GM18498 (cell line): ENCODE results near the gene CD6.
"Not testable (repeated sequence)": the region's sequence is repeated elsewhere in the genome, so short reads cannot be mapped to it uniquely, and the experiment has no call there.

ENCODE experiments used
- ATAC-seq: cut with Tn5 transposase; IDR thresholded peaks from one replicate; pipeline ENCODE4 v1.9.1; 2021; ENCODE audit warnings: mild to moderate bottlenecking, moderate library complexity; ENCODE audit not compliant: unreplicated experiment

The CD6 gene

DNA sequence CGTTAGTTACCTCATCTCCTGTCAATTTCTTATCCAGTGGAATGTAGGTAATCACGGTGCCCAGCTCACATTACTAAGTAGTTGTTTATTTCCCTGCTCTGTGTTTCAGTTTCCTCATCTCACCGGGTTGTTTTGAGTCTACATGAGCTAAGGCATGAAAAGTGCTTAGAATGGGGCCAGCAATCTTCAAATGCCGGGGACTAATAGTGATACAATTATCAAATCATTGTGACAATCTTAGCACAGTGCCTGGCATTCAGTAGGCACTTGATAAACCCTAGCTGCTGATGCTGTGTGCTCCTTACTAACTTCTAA, 77.5 kb downstream of the CD6 start:
- no peak for ATAC-seq

DNA sequence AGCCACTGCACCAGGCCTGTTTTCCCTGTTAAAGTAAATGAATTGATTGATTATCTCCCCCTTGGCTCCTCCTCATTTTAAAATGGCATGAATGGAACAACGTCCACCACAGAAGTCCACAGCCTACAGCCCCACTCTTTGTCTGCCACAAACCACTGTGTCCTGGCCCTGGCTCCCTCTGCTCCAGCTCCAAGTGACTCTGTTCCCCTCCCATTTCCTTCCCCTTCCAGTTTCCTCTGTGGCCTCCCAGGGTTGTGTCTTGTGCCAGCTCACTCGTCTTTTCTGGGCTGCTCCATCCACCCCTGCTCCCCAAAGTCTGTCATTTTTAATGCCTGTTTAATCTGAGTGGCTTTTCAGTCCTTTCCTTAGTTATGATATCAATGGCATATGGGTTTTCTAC, 78.4 kb downstream of the CD6 start:
- no peak for ATAC-seq

DNA sequence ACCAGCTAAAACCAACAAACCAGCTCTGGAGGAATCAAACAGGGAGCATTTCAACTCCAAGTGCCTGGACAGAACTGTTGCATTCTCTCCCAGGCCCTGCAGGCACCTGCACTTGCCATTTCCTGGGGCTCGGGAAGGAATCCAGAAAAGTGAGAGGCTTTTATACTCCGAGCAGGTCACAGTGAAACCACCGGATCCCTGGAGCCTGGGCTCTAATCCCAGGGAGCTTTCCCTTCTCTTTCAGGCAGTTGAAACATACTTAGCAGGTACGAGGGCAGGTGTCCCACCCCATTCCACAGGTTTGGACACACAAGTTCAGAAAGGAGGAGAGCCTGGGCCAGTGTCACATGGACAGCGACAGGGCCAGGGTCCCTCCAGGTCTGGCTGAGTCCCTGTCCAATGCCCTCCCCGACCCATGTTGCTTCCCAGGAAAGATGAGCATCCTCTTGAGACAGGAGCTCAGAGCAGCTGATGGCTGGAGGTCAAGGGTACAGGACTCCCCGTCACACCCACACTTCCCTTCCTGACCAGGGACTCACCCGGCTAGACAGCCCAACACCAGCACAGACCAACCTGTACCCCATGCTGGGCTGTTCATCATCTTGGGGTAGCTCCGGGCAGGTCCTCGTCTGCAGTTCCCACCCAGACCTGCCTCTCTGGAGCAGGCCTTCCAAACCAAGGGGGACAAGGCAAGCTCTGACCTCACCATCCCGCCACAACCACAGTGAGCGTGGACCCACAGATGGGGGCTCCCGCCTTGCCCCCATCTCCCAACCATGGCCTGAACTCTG, 80.9 kb downstream of the CD6 start:
- ATAC-seq: no peak

DNA sequence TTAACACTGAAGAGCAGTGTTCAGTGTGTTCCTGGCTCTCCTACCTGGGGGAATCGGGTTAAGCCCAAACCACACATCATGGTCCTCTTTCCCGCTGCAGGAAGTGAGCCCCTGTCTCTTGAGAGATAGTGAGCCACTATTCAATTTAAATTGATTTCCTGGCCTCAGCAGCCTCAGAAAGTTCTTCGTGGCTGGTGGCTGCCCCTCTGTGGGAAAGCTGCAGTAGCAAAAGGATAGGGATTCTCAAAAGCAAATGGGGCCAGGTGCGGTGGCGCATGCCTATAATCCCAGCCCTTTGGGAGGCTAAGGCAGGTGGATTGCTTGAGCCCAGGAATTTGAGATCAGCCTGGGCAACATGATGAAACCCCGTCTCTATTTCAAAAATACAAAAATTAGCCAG, 81.7 kb downstream of the CD6 start:
- ATAC-seq: no peak

DNA sequence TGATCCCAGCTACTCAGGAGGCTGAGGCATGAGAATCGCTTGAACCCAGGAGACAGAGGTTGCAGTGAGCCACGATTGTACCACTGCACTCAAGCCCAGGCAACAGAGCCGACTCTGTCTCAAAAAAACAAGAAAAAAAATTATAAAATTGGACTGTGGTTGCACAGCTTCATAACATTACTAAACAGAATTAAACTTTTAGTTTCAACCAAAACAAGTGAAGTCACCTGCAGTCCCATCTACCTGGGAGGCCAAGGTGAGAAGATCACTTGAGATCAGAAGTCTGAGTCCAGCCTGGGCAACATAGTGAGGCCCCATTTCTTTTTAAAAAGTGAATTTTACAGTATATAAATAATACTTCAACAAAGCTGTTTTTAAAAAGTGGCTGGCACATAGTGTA, 83.0 kb downstream of the CD6 start:
- ATAC-seq: no peak

DNA sequence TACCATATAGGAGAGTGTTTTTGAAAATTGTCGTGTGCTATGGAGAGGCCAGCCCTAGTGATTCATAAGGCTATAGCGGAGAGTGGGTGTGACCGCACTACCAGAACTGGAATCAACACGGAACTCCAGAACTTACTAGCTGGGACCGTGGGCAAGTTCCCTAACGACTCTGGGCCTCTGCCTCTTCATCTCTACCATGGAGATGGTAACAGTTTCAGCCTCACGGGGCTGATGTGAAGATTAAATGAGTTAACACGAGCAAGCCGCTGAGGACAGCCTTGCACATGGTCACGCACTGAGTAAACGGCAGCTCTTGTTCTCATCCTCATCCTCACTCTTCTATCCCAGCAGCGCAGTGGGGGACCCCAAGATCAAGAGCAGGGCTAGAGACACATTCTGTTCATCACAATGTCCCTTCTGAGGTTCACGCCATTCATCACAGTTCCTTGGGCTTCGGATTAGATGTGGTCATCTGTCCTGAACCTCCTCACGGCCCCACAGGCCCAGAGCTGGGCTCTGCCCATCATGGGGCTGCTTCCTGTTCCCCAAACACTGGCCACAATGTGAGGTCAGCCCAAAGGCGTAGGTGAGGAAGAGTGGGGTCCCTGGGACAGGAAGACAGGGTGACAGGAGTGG, 83.6 kb downstream of the CD6 start:
- no peak for ATAC-seq

DNA sequence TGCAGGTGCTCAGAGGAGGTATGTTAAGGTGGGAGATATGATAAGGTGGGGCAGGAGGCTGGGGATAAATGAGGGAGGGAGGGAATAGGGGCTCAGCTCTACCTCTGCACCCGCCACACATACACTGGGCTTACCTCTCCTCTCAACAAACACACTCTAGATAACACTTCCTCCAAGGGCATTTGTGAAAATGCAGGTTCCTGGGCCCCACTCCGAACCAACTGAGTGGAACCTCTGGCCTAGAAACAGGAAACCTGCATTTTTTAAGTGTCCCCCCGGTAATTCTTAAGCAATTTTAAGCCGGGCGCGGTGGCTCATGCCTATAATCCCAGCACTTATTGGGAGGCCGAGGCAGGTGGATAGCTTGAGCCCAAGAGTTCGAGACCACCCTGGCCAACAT, 84.3 kb downstream of the CD6 start:
- ATAC-seq: no peak

DNA sequence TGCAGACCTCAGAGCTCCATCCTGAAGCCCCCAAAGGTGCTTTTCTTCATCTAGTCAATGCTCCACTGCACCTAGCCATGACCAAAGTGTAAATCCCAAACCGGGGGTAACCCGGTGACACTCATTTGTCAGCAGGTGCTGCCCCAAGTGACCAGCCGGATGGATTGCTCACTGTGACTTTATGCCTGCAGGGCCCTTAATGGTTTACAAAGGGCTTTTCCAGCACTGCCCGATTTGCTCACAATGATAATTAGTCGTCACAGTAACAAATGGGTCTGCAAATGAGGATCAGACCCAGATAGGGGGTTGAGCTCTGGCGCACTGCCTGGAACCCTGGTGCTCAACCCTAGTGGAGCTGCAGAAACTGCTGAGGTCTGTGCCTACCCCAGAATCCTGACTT, 85.1 kb downstream of the CD6 start:
- ATAC-seq: no peak

DNA sequence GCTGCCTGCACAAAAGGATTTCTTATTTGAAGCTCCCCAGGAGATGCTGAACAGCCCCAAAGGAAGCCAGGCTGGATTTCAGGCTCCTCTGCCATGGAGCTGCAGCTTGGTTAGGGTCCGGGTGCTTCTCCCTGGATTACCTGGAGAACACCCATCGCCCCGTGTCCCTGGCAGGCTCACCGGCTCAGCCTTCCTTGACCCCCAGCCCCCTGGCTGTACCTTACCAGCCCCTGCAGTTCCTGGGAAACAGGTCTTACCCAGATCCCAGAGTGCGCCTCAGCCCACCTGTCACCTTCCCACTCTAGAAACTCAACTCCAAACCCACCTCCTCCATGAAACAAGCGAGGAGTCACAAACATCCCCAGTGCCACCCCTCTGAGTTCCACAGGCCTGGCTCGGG, 85.5 kb downstream of the CD6 start:
- no peak for ATAC-seq

DNA sequence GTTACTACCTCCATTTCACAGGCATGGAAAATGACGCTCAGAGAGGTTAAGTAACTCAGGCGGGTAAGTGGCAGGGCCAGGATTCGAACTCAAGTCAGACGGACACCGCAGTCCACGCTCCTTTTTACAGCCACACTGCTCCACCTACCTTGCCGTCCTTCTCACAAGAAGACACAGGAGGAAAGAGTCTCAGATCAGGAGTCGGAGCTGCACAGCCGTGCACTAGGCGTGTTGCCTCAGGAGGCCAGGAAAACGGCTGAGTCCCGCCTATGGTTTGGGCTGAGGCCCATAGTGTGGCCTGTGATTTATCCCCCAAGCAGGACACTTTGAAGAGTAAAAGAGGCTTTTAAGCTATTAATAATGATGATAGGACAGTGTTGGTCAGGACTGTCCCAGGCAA, 86.1 kb downstream of the CD6 start:
- no peak for ATAC-seq

DNA sequence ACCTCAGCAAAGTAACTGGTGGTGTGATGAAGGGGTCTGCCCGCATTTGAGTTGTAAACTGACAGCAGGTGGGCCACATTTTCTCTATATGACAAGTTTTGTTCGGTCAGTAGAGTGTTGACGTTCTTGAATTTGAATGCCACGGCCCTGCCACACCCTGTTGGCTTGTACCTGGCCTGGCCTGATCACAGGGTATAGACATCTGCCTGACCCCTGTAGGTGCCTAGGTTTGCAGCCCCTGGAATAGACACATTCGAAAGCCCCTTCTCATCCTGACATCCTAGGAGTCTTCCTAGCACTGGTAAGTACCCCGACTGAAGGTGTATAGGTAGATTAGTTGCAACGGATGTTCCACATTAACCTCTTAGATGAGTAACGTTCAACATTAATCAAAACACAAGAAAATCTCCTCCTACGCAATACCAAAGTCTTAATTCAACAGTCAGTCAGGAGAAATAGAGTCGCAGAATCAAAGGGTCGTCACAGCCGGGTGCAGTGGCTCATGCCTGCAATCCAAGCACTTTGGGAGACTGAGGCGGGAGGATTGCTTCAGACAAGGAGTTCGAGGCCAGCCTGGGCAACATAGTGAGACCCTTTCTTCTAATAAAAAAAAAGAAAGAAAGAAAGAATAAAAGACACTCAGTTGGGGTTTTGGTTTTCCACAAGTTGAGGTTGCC, 87.2 kb downstream of the CD6 start:
- ATAC-seq: no peak

DNA sequence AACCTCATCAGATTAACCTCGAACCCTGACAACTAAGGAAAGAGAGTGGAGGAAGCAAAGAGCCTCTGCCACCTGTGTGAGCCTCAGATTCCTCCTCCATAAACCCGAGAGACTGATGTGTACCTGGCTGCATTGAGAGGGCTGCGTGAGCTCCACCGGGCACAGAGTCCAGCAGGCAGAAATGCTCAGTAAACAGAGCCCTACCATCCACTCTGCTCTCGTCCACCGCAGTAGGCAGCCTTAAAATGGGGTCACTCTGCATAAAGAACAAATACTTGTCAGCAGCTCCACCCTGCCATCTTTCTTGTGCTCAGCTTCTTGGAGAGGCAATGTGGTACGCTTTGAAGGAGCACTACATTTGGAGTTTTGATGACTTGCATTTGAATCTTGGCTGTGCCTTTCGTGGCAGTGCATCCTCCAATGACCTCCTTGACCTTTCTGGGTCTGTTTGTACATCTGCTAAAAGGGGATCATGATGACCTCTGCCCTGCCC, 87.8 kb downstream of the CD6 start:
- no peak for ATAC-seq

DNA sequence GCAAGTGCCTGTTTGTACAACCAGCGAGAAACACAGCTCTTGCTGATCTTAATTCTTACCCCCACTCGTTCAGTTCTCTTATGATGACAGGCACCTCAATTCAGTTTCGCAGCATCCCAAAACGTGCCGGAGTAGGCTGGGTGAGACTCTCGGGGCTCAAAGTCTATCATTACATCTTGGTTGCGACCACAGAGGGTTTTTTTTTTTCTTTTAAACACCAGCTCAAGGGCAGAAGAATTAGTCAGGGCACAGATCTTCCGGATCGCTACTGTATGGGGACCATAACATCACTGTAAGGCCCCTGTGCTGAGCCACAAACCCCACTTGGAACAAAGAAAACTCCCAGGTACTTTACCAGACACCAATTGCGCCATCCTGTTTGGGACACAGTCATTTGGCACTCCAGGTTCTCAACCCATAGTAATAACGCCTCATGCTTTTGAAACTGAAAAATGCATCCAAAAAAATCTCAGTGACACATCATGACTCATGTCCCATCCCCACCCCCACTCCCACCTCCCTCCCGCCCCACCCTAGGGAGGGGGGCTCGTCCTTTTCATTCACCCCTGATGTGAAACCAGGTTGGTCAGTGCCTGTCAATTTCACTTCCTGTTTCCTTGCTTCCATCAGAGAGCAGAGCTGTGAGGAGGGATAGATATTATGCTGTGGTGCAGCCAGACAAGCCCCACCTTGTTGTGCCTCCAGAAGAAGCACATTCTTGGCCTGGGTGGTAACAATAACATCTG, 89.8 kb downstream of the CD6 start:
- ATAC-seq: peak; percentile 85

DNA sequence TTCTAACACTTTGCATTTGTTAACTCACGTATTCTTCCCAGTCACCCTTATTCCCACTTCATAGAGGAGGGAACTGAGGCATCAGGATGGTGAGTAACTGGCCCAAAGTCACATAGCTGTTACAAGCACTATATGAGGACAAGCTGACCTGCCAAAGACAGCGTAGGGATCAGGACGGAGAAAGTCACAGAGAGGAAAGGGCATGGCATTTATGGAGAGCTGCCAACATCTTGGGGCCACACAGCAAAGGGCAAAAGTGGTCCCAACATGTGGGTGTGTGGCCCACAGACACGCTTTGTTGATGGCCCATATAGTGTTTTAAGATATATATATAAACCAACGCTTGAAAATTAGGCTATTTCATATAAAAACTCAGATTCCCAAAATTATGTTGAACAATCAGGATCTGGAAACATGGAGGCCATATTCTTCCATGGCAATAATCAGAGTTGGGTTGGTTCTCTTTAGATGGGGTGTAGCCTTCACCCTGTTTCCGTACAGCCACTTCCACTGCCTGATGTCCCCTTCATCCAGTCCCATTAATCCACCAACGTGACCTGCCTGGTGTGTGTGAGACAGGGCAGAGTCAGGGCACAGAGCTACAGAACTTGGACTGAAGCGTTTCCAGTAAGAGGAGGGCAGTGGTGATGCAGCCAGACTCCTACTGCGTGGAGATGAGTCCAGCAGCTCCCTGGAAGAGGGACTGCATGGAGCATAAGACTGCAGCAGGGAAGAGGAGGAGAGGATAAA, 90.9 kb downstream of the CD6 start:
- ATAC-seq: no peak

DNA sequence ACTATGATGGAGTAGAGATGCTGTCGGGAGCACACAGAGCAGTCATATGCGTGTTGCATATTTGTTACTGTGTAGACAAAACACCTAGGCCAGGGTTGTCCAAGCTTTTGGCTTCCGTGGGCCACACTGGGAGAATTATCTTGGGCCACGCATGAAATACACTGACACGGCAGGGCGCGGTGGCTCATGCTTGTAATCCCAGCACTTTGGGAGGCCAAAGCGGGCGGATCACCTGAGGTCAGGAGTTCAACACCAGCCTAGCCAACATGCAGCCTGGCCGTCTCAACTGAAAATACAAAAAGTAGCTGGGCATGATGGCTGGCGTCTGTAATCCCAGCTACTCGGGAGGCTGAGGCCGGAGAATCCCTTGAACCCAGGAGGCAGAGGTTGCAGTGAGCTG, 93.8 kb downstream of the CD6 start:
- not testable (repeated sequence) for ATAC-seq

DNA sequence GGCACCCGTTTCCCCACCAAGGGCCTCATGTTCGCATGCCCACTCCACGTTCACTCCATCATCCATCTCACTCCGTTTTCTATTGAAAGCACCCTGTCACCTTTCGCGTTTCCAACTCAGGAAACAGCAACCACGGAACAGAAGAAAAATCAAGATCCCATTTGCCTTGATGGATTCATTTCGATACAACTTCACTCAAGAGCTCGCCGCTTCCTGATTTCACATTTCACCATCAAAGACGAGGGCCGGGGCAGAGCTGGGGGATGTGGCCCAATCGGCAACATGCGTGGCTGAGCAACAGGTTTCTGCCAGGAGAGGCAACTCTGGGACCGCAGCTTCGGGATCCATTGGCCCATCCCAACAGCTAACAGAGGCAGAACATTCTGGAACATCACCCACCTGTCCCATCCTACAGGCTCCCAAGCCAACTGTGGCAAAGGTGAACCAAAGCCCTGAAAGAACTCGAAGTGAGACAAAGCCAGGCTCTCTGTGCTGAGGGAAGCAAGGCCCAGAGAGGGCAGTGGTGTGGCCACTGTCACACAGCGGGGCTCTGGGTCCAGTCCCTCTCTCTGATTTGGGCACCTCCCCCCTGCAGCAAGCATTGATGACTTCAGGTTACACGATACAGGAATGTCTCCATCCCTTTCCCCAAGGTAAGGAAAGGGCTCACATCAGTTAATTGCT, 94.6 kb downstream of the CD6 start:
- no peak for ATAC-seq

DNA sequence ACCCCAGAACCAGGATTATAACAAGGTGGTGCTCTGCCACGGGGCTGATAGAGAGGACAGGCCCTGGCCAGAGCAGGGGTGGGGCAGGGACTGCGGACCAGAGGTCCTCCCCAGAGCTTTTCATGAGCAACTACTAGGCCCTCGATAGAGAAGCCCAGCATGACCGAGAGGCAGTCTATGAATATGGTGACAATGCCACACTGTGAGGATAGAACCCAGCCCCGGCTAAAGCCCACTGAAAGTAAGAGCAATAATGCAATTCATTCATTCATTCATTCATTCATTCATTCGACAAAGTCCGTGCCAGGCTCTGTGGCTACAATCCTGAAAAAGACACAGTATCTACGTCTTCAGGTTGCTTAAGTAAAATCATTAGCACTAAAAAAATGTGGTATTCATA, 95.2 kb downstream of the CD6 start:
- ATAC-seq: no peak

DNA sequence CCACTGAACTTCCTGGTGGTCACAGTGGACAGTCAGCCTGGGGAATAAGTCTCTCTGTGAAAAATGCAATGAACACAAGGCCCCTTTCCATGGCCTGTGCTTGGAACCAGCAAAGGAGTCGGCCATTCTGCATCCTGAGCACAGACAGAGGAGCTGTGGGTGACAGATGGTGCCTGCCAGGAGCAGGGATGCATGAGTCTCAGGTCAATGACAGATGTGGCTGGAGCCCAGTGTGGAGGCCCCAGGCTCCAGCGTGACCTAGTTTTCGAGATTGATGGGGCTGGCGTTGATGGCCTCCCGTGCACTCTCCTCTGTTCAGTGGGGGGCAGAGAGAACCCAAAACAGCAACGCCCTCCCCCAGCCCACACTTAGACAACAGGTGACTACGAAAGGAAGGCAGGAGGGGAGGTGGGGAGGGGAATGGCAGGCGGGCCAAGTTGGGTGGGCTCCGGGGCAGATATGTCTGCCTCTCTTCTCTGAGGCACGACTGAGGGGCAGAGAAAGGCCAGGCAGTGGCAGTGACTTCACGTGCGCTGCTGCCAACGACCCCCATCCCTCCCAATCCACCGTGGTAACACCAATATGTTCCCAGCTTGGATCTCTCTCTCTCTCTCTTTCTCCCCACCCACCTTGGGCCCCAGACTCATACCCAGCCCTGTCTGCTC, 96.4 kb downstream of the CD6 start:
- ATAC-seq: no peak

DNA sequence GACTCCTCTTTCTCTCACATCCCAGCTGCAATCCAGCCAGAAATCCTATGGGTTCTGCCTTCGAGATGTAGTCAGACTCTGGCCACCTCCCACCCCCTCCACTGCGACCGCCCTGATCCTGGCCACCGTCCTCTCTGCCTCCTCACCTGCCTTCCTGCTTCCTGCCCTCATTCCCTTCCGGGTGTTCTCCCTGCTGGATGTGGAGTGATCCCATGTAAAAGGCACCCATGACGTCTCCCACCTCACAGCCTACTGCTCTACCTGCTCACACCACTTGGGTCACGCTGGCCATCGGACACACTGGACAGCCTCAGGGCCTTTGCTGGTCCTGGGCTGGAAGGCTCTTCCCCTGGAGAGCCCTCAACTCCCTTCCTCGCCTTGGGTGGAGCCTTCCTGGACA, 97.1 kb downstream of the CD6 start:
- no peak for ATAC-seq

DNA sequence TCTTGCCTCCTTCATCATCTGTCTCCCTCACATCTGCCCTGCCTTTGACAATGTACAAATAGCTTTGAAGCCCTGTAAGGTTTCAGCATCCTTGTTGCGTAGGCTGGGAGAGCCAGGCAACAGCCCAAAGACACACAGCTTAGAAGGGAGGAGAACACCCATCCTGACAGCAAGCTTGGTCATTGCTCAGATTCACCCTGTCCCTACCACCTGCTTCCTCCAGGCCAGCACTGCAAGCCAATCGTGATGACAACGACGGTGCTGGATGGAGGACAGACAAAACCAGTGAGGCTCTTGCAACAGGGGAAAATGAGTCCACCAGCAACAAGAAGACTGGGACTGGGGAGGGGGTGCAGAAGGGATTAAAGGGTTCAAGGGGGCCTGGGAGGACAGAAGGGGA, 97.9 kb downstream of the CD6 start:
- ATAC-seq: no peak
